Right forelimb (tissue), 1 donor: ENCODE results near the gene BCLAF1.
A peak's percentile ranks its signal among the peaks of the same experiment; 100 is the strongest.

Source experiments
- DNase-seq: peaks from one replicate; pipeline ENCODE4 v3.0.0-alpha.2; 2018

Gene BCLAF1, protein sequence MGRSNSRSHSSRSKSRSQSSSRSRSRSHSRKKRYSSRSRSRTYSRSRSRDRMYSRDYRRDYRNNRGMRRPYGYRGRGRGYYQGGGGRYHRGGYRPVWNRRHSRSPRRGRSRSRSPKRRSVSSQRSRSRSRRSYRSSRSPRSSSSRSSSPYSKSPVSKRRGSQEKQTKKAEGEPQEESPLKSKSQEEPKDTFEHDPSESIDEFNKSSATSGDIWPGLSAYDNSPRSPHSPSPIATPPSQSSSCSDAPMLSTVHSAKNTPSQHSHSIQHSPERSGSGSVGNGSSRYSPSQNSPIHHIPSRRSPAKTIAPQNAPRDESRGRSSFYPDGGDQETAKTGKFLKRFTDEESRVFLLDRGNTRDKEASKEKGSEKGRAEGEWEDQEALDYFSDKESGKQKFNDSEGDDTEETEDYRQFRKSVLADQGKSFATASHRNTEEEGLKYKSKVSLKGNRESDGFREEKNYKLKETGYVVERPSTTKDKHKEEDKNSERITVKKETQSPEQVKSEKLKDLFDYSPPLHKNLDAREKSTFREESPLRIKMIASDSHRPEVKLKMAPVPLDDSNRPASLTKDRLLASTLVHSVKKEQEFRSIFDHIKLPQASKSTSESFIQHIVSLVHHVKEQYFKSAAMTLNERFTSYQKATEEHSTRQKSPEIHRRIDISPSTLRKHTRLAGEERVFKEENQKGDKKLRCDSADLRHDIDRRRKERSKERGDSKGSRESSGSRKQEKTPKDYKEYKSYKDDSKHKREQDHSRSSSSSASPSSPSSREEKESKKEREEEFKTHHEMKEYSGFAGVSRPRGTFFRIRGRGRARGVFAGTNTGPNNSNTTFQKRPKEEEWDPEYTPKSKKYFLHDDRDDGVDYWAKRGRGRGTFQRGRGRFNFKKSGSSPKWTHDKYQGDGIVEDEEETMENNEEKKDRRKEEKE

DNA sequence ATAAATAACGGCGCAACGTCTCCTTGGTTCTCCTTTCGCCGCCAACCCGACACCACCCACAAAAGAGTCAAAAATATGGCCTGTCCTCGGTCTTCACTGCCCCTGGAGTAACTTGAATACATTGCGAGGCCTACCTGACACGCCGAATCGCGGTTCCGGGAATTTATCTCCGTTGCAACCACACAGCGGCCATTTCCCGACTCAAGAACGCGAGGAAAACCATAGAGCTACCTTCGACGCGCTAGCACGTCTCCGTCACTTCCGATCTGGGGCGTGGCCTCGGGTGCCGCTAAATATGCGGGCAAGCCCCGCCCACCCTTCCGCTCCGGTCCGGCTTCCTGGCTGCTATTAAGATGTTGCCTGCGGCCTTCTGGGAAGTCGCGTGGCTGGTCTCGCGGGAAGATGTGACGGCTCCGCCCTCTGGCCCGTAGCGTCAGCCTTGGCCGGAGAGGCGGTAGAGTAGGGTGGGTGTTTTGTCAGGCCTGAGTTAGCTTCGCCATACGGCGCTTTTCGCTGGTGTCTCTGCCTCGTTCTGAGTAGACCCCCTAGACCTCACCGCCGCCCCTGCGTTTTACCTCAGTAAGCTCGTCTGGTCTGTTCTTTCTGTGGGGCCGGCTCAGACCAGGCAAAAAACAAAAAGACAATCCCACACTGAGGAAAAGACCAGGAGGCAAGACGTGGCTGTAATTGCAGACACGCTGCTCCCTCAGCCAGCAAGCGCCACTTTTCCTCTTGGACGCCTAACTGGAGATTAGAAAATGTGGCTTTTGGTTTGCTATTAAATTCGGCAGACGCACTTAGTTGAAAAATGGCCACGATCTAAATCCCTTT lies at the start of gene BCLAF1:
Gene BCLAF1 (minus strand): TSS at position 268 of the 831 bp plus-strand sequence. CDS start 9,980 bp downstream, outside the sequence.
- DNase-seq = peak; percentile 100

- no peak for DNase-seq
Measured at GRCh38 chr6:136338486-136338885, 48.8 kb upstream of the BCLAF1 start.

DNA sequence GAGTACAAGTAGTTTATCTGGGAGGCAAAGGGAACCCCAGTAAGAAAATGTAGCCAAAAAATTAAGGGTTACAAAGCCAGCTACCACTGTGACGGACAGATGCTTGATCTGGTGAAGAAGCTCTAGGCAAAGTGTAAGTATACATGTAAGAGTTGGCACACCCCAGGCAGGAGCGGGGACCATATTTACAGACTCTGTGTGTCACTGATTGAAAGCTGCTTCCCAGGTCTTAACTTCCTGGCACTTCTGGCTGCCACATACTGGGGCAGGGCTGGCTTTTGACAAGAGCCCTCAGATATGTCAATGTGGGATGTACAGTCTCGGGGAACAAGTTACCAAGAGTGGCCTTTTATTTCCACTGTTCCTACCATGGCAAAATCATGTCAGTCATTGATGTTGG lies 48.0 kb upstream of the BCLAF1 start:
- no peak for DNase-seq

GRCh38 chr6:136337121-136337520 lies 47.5 kb upstream of the BCLAF1 start:
- no peak for DNase-seq

DNA sequence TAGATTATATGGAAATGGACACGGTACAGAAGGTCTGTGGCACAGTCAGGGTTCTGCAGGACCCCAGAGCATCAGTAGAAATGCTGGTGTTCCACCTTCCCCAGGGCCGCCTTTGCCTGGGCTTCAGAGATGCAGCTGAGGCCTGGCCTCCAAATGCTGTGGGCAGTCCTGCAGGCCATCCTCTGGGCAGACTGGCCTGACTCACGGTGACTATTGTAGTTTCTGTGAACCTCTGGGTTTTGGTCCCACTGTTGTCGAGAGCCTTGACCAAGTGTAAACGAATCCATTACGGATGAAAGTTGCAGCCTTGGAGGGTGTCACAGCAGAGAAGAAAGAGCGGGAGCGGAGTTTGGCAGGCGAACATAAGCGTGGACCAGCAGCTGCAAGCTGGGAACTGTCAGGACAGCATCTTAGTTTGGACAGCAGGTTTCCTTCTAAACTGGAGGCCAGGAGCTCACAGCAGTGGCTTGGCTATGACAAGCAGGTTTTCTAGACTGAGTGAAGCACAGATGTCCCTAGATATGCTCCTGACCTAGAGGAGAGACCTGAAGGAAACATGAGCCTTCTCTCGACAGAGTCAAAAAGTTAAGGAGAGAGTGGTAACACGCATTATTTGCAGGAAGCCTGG lies 46.2 kb upstream of the BCLAF1 start:
- no peak for DNase-seq

DNA sequence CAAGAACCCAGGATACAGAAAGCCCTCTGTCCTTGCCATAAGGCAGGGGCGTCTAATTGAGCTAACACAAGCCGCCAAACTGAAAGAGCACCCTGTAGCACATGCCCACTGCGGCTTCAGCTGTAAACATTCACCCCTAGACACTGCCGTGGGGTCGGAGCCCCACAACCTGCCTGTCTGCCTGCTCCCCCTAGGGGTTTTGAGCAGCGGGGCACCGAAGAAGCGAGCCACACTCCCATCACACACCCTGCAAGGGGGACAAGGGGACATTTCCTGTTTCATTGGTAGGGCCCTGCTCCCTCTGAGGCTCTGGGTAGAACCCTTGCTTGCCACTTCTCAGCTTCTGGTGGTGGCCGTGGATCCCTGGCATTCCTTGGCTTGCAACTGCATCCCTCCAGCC lies 45.2 kb upstream of the BCLAF1 start:
- no peak for DNase-seq

GRCh38 chr6:136334465-136334846 lies 44.8 kb upstream of the BCLAF1 start:
- no peak for DNase-seq

- no peak for DNase-seq
Measured at GRCh38 chr6:136333824-136334464, 44.3 kb upstream of the BCLAF1 start.

GRCh38 chr6:136331461-136331860 lies 41.8 kb upstream of the BCLAF1 start:
- DNase-seq = no peak

DNA sequence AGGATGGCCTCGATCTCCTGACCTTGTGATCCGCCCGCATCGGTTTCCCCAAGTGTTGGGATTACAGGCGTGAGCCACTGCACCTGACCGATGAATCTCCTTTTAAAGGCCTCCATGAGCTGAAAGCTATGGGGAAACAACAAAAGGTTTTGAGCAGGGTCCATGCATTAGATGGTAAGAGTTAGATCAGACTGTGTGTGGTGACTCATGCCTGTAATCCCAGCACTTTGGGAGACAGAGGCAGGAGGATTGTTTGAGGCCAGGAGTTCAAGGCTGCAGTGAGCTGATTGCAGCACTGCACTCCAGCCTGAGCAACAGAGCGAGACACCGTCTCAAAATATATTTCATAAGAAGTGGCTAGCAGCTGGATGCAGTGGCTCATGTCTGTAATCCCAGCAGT lies 41.0 kb upstream of the BCLAF1 start:
- no peak for DNase-seq

DNA sequence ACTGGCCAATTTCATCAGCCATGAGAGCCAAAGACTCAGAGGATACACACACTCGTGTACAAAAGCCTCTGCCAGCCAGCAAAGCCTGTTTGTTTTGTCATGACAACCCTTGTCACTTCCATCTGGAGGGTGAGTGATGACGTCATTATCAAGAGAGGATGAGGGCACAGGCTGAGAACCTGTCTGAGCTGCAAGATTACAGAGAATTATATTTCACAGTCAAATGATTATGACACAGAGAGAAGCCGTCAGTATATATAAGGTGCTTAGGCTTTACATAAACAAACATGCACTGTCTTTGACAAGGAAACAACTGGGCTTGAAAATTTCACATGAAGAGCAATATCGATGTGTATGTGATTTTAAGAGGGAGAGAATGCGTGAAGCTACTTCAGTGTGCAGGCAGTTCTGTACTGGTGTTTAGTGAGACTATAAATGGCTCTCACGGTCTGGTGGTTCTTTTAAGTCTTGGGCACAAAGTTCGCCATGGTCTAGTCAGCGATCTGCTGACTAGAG lies 36.5 kb upstream of the BCLAF1 start:
- DNase-seq = no peak

GRCh38 chr6:136324686-136325380 lies 35.2 kb upstream of the BCLAF1 start:
- no peak for DNase-seq

DNA sequence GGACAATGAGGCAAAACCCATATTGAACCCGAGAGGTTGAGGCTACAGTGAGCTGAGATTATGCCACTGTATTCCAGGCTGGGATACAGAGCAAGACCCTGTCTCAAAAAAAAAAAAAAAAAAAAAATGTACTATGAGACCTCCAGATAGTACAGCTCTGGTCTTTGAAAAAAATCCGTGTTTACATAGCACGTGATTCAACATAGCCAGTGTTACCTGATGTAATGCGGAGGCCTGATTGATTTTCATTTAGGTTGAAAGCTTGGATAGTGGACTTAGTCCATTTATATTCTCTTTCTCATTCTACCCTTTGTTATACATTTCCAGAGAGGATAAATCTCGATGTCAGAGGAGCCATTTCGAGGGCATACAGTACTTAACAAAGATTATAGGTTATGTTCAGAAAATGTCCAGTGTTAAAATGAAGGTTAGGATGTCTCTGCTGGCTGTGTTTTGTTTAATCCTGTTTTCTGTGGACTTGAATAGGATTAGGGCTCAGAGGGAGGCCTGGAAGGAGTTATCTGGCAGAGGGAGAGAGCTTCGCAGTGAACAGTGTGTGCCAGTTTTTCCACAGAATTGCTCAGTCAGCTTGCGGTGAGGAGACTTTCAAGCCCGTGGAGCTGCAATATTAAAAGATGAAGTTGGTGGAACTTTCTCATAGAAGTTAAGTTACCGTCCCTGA lies 33.9 kb upstream of the BCLAF1 start:
- no peak for DNase-seq

- DNase-seq = no peak
Measured at GRCh38 chr6:136319732-136320131, 30.1 kb upstream of the BCLAF1 start.

DNA sequence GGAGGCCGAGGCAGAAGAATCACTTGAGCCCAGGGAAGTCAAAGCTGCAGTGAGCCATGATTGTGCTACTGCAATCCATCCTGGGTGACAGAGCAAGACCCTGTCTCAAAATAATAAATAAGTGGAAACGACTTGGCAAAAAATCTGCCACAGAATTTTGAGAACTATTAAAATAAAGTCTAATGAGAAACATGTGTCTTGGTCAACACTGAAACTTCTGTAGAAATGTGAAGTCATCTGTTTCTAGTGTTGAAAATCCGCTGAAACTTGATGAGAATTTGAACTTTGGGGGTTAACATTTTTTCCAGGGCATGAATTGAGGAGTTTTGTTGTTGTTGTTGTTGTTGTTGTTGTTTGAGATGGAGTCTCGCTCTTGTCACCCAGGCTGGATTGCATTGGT lies 29.0 kb upstream of the BCLAF1 start:
- no peak for DNase-seq

GRCh38 chr6:136317971-136318370 lies 28.3 kb upstream of the BCLAF1 start:
- no peak for DNase-seq

DNA sequence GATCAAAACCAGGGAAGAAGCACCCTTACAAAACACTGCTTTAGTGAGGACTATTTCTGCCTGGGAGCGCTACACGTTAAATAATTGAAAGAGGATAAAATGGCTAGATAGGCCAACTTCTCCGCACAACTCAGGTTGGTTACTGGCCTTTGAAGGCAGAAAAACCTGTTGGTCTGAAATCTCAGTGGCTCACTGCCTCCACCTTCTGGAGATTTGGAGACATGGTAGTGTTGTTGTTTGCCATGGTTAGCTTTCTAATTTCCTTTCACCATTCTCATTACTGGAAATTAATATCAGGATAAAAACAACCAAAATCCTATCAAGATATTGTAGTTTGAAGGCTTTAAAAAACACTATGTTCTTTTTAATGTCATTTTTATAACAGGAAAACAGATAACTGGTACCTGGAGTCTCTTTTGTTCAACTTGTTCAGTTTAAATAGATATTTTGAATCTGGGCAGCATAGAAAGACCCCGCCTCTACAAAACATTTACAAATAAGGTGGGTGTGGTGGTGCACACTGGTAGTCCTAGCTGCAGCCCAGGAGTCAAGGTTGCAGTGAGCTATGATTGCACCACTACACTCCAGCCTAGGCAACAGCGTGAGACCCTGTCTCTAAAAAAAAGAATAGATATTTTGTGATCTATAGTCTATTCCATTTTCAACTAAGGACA lies 27.5 kb upstream of the BCLAF1 start:
- peak; percentile 53 for DNase-seq

DNA sequence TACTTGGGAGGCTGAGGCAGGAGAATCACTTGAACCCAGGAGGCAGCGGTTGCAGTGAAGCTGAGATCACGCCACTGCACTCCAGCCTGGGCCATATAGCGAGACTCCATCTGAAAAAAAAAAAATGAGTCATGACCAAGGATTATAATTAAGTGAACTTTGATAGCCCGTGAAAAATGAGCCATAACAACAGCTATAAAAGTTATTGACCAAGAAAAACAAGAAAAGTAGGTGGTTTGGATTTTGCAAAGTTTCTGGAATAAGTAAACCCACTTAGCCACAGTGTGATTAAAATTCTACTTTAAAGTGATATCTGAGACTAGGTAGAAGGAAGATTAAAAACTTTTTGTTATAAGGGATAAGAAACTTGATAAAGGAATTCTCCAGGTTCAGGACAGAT lies 25.9 kb upstream of the BCLAF1 start:
- DNase-seq = no peak

- no peak for DNase-seq
Measured at GRCh38 chr6:136312975-136313374, 23.3 kb upstream of the BCLAF1 start.
